Progenitor cell of endocrine pancreas (in vitro differentiated cells): ENCODE data around the gene PRTN3. TPM values are rescaled to one million over a fixed set of nuclear protein-coding genes. Genes with fewer than 3 reads are reported as not detected.
"Not testable (repeated sequence)": the region's sequence is repeated elsewhere in the genome, so short reads cannot be mapped to it uniquely, and the experiment has no call there.

ENCODE experiments used
- DNase-seq: peaks from one replicate; pipeline ENCODE4 v3.0.0; 2021; ENCODE audit warnings: low spot score; ENCODE audit not compliant: unreplicated experiment
- H3K27ac Mint-ChIP-seq: 2 replicates; pipeline ENCODE4 v1.8.0; 2021; ENCODE audit warnings: mild to moderate bottlenecking, moderate library complexity, mixed read lengths
- H3K27me3 Mint-ChIP-seq: 2 replicates; pipeline ENCODE4 v1.8.0; 2021; ENCODE audit warnings: mixed read lengths
- H3K36me3 Mint-ChIP-seq: 2 replicates; pipeline ENCODE4 v1.8.0; 2022; ENCODE audit warnings: mixed read lengths; ENCODE audit not compliant: insufficient read depth
- H3K4me1 Mint-ChIP-seq: 2 replicates; pipeline ENCODE4 v1.8.0; 2021; ENCODE audit warnings: low read depth, mixed read lengths
- H3K4me3 Mint-ChIP-seq: 2 replicates; pipeline ENCODE4 v1.8.0; 2021; ENCODE audit warnings: low read depth, mild to moderate bottlenecking, moderate library complexity, mixed read lengths
- H3K9me3 Mint-ChIP-seq: 2 replicates; pipeline ENCODE4 v1.8.0; 2021; ENCODE audit warnings: low read depth, mixed read lengths
- total RNA-seq: library from RNA; stranded (reverse); gene quantifications from 2 replicates; pipeline ENCODE4 v1.2.1, GENCODE V29; 2021
- TF ChIP-seq, protein P1 (sequence below): fragments of 200-600 bp; sonication (generic); IDR thresholded peaks from one replicate; pipeline ENCODE4 v1.5.0; 2021; ENCODE audit warnings: antibody characterized with exemption, mild to moderate bottlenecking; ENCODE audit not compliant: unreplicated experiment

The PRTN3 gene
- total RNA-seq, 1 donor from 2014 or later: not detected

DNA sequence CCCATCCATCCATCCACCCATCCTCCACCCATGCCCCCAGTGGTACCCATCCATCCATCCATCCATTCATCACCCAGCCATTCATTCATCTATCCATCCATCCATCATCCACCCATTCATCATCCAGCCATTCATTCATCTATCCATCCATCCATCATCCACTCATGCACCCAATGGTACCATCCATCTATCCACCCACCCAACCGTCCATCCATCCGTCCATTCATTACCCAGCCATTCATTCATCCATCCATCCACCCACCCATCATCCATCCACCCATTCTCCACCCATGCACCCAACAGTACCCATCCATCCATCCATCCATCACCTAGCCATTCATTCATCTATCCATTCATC lies 24.3 kb upstream of the PRTN3 start:
- no peak overlapping the region for H3K4me3 Mint-ChIP-seq

DNA sequence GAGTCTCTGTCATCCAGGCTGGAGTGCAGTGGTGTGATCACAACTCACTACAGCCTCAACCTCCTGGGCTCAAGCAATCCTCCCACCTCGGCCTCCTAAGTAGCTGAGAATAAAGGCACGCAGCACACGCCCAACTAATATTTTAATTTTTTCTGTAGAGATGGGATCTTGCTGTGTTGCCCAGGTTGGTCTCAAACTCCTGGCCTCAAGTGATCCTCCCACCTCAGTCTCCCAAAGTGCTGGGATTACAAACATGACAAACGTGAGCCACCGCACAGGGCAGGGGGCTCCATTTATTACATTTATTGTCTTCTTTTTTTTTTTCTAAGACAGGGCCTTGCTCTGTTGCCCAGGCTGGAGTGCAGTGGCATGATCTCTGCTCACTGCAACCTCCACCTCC lies 20.6 kb upstream of the PRTN3 start:
- H3K27ac Mint-ChIP-seq, H3K36me3 Mint-ChIP-seq, H3K27me3 Mint-ChIP-seq, DNase-seq, H3K9me3 Mint-ChIP-seq, H3K4me1 Mint-ChIP-seq: not testable (repeated sequence)
- peak overlapping the region; percentile 74 for H3K4me3 Mint-ChIP-seq

More for the DNA sequence above, 24.3 kb upstream of the PRTN3 start:
- DNase-seq: no peak
- TF ChIP-seq, protein P1, sequence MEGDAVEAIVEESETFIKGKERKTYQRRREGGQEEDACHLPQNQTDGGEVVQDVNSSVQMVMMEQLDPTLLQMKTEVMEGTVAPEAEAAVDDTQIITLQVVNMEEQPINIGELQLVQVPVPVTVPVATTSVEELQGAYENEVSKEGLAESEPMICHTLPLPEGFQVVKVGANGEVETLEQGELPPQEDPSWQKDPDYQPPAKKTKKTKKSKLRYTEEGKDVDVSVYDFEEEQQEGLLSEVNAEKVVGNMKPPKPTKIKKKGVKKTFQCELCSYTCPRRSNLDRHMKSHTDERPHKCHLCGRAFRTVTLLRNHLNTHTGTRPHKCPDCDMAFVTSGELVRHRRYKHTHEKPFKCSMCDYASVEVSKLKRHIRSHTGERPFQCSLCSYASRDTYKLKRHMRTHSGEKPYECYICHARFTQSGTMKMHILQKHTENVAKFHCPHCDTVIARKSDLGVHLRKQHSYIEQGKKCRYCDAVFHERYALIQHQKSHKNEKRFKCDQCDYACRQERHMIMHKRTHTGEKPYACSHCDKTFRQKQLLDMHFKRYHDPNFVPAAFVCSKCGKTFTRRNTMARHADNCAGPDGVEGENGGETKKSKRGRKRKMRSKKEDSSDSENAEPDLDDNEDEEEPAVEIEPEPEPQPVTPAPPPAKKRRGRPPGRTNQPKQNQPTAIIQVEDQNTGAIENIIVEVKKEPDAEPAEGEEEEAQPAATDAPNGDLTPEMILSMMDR: no peak
- Mint-ChIP-seq H3K36me3 (peaks cover 23% of the 10 kb centered on the region), H3K4me1 (no peaks in the 10 kb centered on the region), H3K9me3 (peaks cover 4% of the 10 kb centered on the region), H3K27me3 (no peaks in the 10 kb centered on the region), H3K27ac (no peak overlapping the region)

DNA sequence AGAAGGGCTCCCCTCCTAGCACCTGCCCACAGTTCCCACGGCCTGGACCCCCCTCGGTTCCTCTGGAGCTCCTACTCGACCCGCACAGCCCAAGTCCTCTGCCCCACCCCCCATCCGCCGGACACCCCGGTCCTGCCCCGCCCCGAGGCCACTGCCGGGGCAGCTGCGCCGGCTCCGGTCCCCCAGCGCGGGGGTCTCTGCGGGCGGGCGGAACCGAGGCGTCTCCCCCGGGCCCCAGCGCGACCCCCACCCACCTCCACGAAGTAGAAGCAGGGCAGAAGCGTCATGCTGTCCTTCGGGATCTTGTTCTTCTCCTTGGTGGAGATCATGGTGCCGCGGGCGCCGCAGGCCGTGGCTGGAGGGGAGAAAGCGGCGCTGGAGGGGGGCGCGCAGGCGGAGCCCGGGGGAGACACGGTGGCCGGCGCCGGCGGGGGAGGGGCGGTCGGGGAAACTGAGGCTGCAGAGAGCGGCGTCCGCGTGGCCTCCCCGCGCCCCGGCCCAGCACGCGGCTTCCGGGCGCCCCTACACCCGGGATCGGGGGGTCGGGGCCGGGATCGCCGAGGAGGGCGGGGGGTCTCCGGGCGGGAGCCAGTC lies 19.5 kb upstream of the PRTN3 start:
- H3K27me3 Mint-ChIP-seq: no peaks in the 10 kb centered on the region
- peak overlapping the region; percentile 74 for H3K4me3 Mint-ChIP-seq
- H3K9me3 Mint-ChIP-seq: peaks cover 3% of the 10 kb centered on the region

DNA sequence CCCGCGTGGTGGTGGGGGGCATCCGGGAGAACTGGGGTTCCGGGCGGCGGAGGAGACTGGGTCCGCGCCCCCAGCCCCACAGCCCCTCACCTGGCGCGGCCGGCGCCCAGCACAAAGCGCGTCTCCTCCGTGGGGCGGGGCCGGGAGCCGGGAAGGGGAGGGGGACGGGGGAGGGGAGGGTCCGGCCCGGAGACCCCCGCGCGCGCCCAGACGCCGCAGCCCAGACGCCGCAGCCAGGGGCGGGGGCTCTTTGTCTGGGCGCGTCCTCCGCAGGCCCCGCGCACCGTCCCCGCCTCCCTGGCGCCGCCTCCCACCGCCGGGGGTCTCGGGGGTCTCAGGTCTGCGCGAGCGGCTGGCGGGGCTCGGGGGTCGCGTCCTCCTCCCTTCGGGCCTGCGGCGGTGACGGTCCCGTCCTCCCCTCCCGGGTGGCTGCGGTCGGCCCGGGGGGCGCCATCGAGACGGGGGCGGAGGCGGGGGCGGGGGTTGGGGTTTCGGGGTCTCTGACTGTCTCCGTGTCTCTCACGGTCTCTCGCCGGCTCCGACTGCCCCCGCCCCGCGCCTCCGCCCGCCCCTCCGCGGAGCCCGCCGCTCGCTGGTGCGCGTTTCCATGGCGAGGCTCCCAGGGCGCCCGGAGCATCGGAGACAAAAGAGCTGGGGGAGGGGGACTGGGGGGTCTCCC lies 18.8 kb upstream of the PRTN3 start, which contains the start of gene PLPPR3:
PLPPR3 (minus strand) TSS at position 131 of the 679 bp plus-strand sequence. CDS start 396 bp downstream, outside the sequence.
- no peak within 1 kb of the TSS for H3K27ac Mint-ChIP-seq
- DNase-seq: peak; percentile 51
- TF ChIP-seq, protein P1: no peak
- peaks cover 1% of the 10 kb centered on the region for H3K36me3 Mint-ChIP-seq
- no peaks in the 10 kb centered on the region for H3K27me3 Mint-ChIP-seq
- no peaks in the 10 kb centered on the region for H3K9me3 Mint-ChIP-seq
- peak within 1 kb of the TSS; percentile 74 for H3K4me3 Mint-ChIP-seq
- H3K4me1 Mint-ChIP-seq: peaks cover 2% of the 10 kb centered on the region

More for the DNA sequence above, 19.5 kb upstream of the PRTN3 start:
- peaks cover 2% of the 10 kb centered on the region for H3K4me1 Mint-ChIP-seq
- no peak overlapping the region for H3K27ac Mint-ChIP-seq
- H3K36me3 Mint-ChIP-seq: peaks cover 5% of the 10 kb centered on the region
- peak; percentile 45 for DNase-seq
- TF ChIP-seq, protein P1: no peak

DNA sequence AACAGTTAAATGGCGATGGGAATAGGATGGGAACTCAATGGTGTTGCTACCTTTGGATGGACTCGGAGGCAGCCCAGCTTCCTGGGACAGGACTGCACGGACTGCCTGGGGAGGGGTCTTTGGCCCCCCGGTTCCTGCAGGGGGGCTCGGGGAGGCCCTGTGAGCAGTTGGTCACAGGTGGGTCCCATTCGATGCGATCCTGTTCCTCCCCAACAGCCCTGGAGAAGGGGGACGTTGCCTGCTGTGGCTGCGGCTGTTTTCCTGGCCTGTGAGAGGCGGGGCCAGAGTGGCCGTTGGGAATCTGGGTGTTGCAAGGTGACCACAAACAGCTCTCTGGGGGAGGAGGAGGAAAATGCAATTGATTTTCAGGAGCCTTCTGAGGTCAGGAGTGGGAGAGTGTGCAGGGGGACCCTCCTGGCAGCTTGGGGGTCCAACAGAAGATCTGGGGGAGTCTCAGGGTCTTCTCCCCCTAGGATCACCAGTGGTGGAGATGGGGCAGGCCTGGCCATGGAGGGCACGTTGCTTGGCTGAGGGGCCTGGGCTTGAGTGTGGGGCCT lies 17.2 kb upstream of the PRTN3 start:
- Mint-ChIP-seq H3K9me3 (no peaks in the 10 kb centered on the region), H3K36me3 (no peaks in the 10 kb centered on the region), H3K27ac (peak overlapping the region; percentile 49), H3K27me3 (no peaks in the 10 kb centered on the region), H3K4me3 (peak overlapping the region; percentile 68), H3K4me1 (peaks cover 2% of the 10 kb centered on the region)
- TF ChIP-seq, protein P1: no peak
- DNase-seq: no peak
